ENCODE measurements around the gene MIEF2. TPM values are rescaled to one million over a fixed set of nuclear protein-coding genes. Genes with fewer than 3 reads are reported as not detected.

Gene MIEF2
- polyA plus RNA-seq, 3 donors: 3.5 to 6.1 (median 4.9) TPM

DNA sequence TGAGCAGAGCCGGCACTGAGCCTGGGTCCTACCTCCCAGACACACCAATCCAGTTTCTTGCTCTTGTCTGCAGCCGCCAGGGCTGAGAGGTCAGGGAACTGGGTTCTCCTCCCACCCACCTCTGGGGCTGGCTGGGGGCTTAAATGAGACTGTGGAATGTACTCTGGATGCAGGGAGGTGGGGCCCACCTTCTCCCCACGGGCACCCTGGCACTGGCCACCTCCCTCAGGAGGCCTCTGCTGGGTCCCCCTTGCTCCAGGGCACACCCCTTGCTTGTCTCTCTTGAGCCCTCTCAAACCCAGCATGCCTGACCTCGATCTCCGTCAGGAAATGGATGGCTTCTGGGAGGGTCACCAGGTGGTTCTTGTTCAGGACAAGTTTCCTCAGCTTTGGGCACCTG, 8.3 kb upstream of the MIEF2 start:
- Histone ChIP-seq H3K9ac (ENCODE audit: insufficient read depth, low read length, poor library complexity, severe bottlenecking) (no peak overlapping the region), H3K79me2 (ENCODE audit: insufficient read depth, low read length) (peaks cover 24% of the 10 kb centered on the region), H2AFZ (ENCODE audit: insufficient read depth, low read depth, low read length, poor library complexity, severe bottlenecking) (no peak overlapping the region), H3K9me3 (replicated peaks in 1 of 2; ENCODE audit: control insufficient read depth in 1 of 2, insufficient read depth in 1 of 2, low read length in 2 of 2) (no peaks in the 10 kb centered on the region), H3K4me1 (ENCODE audit: control insufficient read depth in 1 of 2, insufficient read depth in 2 of 2, low read length in 2 of 2) (peaks cover 4 to 8% of the 10 kb centered on the region in 2 donors), H3K4me2 (replicated peaks; ENCODE audit: extremely low read depth, low read length, poor library complexity, severe bottlenecking) (no peak overlapping the region), H3K36me3 (replicated peaks in 1 of 2; ENCODE audit: control insufficient read depth in 1 of 2, insufficient read depth in 2 of 2, low read length in 2 of 2) (peaks cover 85 to 95% of the 10 kb centered on the region in 2 donors), H3K27me3 (ENCODE audit: control insufficient read depth in 2 of 2, insufficient read depth in 2 of 2, low read length in 2 of 2) (no peaks in the 10 kb centered on the region), H3K4me3 (replicated peaks in 1 of 3; ENCODE audit: low read depth in 2 of 3, low read length in 3 of 3) (no peak overlapping the region), H4K20me1 (ENCODE audit: insufficient read depth, low read length) (peaks cover 94% of the 10 kb centered on the region), H3K27ac (ENCODE audit: low read depth in 1 of 2, low read length in 2 of 2) (no peak overlapping the region)
- TF ChIP-seq, protein P1, sequence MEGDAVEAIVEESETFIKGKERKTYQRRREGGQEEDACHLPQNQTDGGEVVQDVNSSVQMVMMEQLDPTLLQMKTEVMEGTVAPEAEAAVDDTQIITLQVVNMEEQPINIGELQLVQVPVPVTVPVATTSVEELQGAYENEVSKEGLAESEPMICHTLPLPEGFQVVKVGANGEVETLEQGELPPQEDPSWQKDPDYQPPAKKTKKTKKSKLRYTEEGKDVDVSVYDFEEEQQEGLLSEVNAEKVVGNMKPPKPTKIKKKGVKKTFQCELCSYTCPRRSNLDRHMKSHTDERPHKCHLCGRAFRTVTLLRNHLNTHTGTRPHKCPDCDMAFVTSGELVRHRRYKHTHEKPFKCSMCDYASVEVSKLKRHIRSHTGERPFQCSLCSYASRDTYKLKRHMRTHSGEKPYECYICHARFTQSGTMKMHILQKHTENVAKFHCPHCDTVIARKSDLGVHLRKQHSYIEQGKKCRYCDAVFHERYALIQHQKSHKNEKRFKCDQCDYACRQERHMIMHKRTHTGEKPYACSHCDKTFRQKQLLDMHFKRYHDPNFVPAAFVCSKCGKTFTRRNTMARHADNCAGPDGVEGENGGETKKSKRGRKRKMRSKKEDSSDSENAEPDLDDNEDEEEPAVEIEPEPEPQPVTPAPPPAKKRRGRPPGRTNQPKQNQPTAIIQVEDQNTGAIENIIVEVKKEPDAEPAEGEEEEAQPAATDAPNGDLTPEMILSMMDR (IDR thresholded peaks at IDR 0.05): no peak
- no peak overlapping the region for H3K27ac Mint-ChIP-seq
- no peak for DNase-seq
- H3K36me3 Mint-ChIP-seq: peaks cover 89 to 98% of the 10 kb centered on the region in 2 donors
- intact Hi-C loops (cut with micrococcal nuclease): no loop called here
- H3K9me3 Mint-ChIP-seq: no peaks in the 10 kb centered on the region
- H3K4me3 Mint-ChIP-seq: no peak overlapping the region
- peaks cover 9% of the 10 kb centered on the region for H3K4me1 Mint-ChIP-seq
- peaks cover 0 to 3% (median 1%) of the 10 kb centered on the region in 3 donors for H3K27me3 Mint-ChIP-seq (ENCODE audit: low read depth in 3 of 3)
- WGBS (ENCODE audit: insufficient coverage): 100% methylated on average over 1 of the region's 5 CpGs

DNA sequence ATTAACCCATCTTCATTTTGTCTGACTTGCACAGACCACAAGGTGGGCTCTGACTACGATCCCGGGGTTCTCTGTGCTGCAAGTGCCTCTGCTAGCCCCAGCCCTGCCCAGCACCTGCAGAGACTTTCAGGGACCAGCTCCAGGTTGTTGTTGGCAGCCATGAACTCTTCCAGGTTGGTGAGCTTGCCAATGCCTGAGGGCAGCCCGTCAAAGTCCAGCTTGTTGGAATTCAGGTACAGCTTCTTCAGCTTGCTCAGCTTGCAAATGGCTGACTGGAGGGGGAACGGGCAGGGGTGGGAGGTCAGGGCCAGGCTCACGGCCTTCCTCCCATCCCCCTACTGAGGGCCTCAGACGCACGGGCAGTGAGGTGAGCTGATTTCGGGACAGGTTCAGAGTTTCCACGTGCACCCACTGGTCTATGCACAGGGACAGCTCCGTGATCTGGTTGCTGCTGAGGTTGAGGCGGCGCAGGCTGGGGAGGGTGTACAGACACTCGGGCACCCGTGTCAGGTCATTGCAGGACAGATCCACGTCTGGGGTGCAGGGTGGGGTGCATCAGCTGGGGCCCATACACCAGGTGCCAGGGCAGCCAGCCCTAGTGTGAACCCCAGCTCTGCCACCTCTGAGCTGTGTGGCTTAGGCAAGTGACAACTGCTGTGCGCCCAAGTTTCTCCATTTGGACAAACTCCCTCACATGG, 7.1 kb upstream of the MIEF2 start:
- no peaks in the 10 kb centered on the region for H3K27me3 ChIP-seq (ENCODE audit: control insufficient read depth in 2 of 2, insufficient read depth in 2 of 2, low read length in 2 of 2)
- peaks cover 78 to 83% of the 10 kb centered on the region in 2 donors for H3K36me3 ChIP-seq (replicated peaks in 1 of 2; ENCODE audit: control insufficient read depth in 1 of 2, insufficient read depth in 2 of 2, low read length in 2 of 2)
- H3K27ac Mint-ChIP-seq: no peak overlapping the region
- H3K4me3 Mint-ChIP-seq: no peak overlapping the region
- H3K9me3 Mint-ChIP-seq: no peaks in the 10 kb centered on the region
- H3K9ac ChIP-seq (ENCODE audit: insufficient read depth, low read length, poor library complexity, severe bottlenecking): no peak overlapping the region
- peaks cover 33% of the 10 kb centered on the region for H3K79me2 ChIP-seq (ENCODE audit: insufficient read depth, low read length)
- no peak overlapping the region for H3K4me2 ChIP-seq (replicated peaks; ENCODE audit: extremely low read depth, low read length, poor library complexity, severe bottlenecking)
- TF ChIP-seq, protein P1 (IDR thresholded peaks at IDR 0.05): no peak
- no peaks in the 10 kb centered on the region for H3K9me3 ChIP-seq (replicated peaks in 1 of 2; ENCODE audit: control insufficient read depth in 1 of 2, insufficient read depth in 1 of 2, low read length in 2 of 2)
- H3K36me3 Mint-ChIP-seq: peaks cover 78 to 88% of the 10 kb centered on the region in 2 donors
- H2AFZ ChIP-seq (ENCODE audit: insufficient read depth, low read depth, low read length, poor library complexity, severe bottlenecking): no peak overlapping the region
- H4K20me1 ChIP-seq (ENCODE audit: insufficient read depth, low read length): peaks cover 92% of the 10 kb centered on the region
- no peak overlapping the region for H3K4me3 ChIP-seq (replicated peaks in 1 of 3; ENCODE audit: low read depth in 2 of 3, low read length in 3 of 3)
- WGBS (ENCODE audit: insufficient coverage): 98% methylated on average over 12 of the region's 16 CpGs
- peaks cover 10 to 14% of the 10 kb centered on the region in 2 donors for H3K4me1 ChIP-seq (ENCODE audit: control insufficient read depth in 1 of 2, insufficient read depth in 2 of 2, low read length in 2 of 2)
- intact Hi-C loops (cut with micrococcal nuclease): no loop called here
- no peak overlapping the region for H3K27ac ChIP-seq (ENCODE audit: low read depth in 1 of 2, low read length in 2 of 2)
- peaks cover 11% of the 10 kb centered on the region for H3K4me1 Mint-ChIP-seq
- peaks cover 0 to 1% (median 0%) of the 10 kb centered on the region in 3 donors for H3K27me3 Mint-ChIP-seq (ENCODE audit: low read depth in 3 of 3)
- DNase-seq: no peak
